HepG2 (cell line): Measurements from ENCODE around the gene CSNK1A1. TPM values are rescaled to one million over a fixed set of nuclear protein-coding genes. Genes with fewer than 3 reads are reported as not detected.

Experiments
- ATAC-seq: fragments of 200-7000 bp; cut with Tn5 transposase; 3 replicates; pipeline ENCODE4 v1.9.1; 2020; ENCODE audit warnings: mild to moderate bottlenecking, moderate library complexity
- BruUV-seq: library from RNA; stranded (reverse); fragments of 400-500 nt; replicated peaks from 2 replicates; lab custom pipeline; 2021; lab: Mats Ljungman, UMichigan
- CTCF ChIA-PET: fragments of 300-600 bp; formaldehyde crosslinking; extraction: SDS; loops from one replicate; lab custom pipeline; 2021; ENCODE audit warnings: low total read pairs, inconsistent platforms, low intra/inter-chr PET ratio; lab: Yijun Ruan, JAX
- POLR2A ChIA-PET: fragments of 350-600 bp; sonication (Branson Sonifier 250); formaldehyde crosslinking; loops from one replicate; lab custom pipeline; 2020; ENCODE audit warnings: antibody characterized with exemption, inconsistent platforms; lab: Yijun Ruan, JAX
- DNase-seq: peaks from one replicate; pipeline ENCODE4 v3.0.0-alpha.2; 2015; ENCODE audit warnings: low spot score
- FAIRE-seq: peaks from 3 replicates; lab custom pipeline; 2011; peaks lifted over from hg19 to GRCh38; lab: Jason Lieb, UNC
- H2AFZ ChIP-seq: one replicate; pipeline ENCODE4 v1.6.1; 2011; ENCODE audit warnings: low read length, inconsistent platforms
- H3K27ac ChIP-seq: fragments of 300-600 bp; 3 replicates; pipeline ENCODE4 v1.8.0; 2011; ENCODE audit warnings: mixed run types, mild to moderate bottlenecking, mixed read lengths, low read length, inconsistent platforms; ENCODE audit not compliant: insufficient read depth; ENCODE audit errors: extremely low read length
- H3K27me3 ChIP-seq, 2 experiments: fragments of 200-600 bp in 1 of 2; 2 replicates in 1 of 2; 3 replicates in 1 of 2; pipeline versions ENCODE4 v1.6.0 to v1.8.0; 2011; ENCODE audit warnings: low read length in 2 of 2, mild to moderate bottlenecking in 2 of 2, moderate library complexity in 2 of 2, inconsistent platforms in 1 of 2; ENCODE audit not compliant: insufficient read depth in 2 of 2, control insufficient read depth in 1 of 2
- H3K36me3 ChIP-seq, 2 experiments: fragments of 200-600 bp in 1 of 2; replicated peaks in 1 of 2; 2 replicates in 1 of 2; 3 replicates in 1 of 2; pipeline versions ENCODE4 v1.5.1 to v1.8.0; 2011; ENCODE audit warnings: low read length in 2 of 2, inconsistent platforms in 1 of 2; ENCODE audit not compliant: insufficient read depth in 2 of 2, control insufficient read depth in 1 of 2
- H3K4me1 ChIP-seq: 2 replicates; pipeline ENCODE4 v1.5.1; 2012; ENCODE audit warnings: low read length, inconsistent platforms; ENCODE audit not compliant: insufficient read depth
- H3K4me2 ChIP-seq: 2 replicates; pipeline ENCODE4 v1.6.0; 2011; ENCODE audit warnings: low read depth, low read length, inconsistent platforms
- H3K4me3 ChIP-seq, 3 experiments: fragments of 200-600 bp in 1 of 3; sonication (generic), shearing (Covaris generic) in 1 of 3; replicated peaks in 1 of 3; 2 replicates each; pipeline ENCODE4 v1.5.1; 2011 to 2016; ENCODE audit warnings: low read length in 3 of 3, inconsistent platforms in 2 of 3, low read depth in 2 of 3, mild to moderate bottlenecking in 2 of 3, control low read depth in 1 of 3, mixed read lengths in 1 of 3; ENCODE audit not compliant: insufficient read depth in 1 of 3
- H3K79me2 ChIP-seq: one replicate; pipeline ENCODE4 v1.6.1; 2011; ENCODE audit warnings: low read length, inconsistent platforms; ENCODE audit not compliant: insufficient read depth
- H3K9ac ChIP-seq: 2 replicates; pipeline ENCODE4 v1.6.0; 2011; ENCODE audit warnings: mild to moderate bottlenecking, low read depth, low read length, inconsistent platforms; ENCODE audit not compliant: insufficient read depth
- H3K9me3 ChIP-seq: 2 replicates; pipeline ENCODE4 v1.5.1; 2012; ENCODE audit warnings: mild to moderate bottlenecking, low read length
- H4K20me1 ChIP-seq: 2 replicates; pipeline ENCODE4 v1.6.0; 2011; ENCODE audit warnings: inconsistent platforms, mild to moderate bottlenecking, low read length, moderate library complexity; ENCODE audit not compliant: insufficient read depth
- AHDC1 ChIP-seq: sonication (generic); formaldehyde crosslinking; IDR thresholded peaks from 2 replicates; pipeline ENCODE4 v1.5.1; 2020; ENCODE audit warnings: mild to moderate bottlenecking, missing genetic modification reagents, borderline replicate concordance
- ATF6 ChIP-seq: sonication (generic); formaldehyde crosslinking; conservative IDR thresholded peaks from 2 replicates; pipeline ENCODE4 v1.4.0; 2020; ENCODE audit warnings: missing genetic modification reagents
- CSRNP2 ChIP-seq: sonication (generic); formaldehyde crosslinking; conservative IDR thresholded peaks from 2 replicates; pipeline ENCODE4 v1.8.0; 2022; ENCODE audit warnings: low read depth, missing genetic modification reagents
- JDP2 ChIP-seq: sonication (generic); formaldehyde crosslinking; IDR thresholded peaks from 2 replicates; pipeline ENCODE4 v1.8.1; 2022; ENCODE audit warnings: missing genetic modification reagents, borderline replicate concordance
- SIN3A ChIP-seq: IDR thresholded peaks from 2 replicates; pipeline ENCODE4 v1.6.1; 2011; ENCODE audit warnings: low read depth, mild to moderate bottlenecking, control low read depth, low read length, borderline replicate concordance
- SOX5 ChIP-seq: IDR thresholded peaks from 2 replicates; pipeline ENCODE4 v1.6.1; 2016; ENCODE audit warnings: borderline replicate concordance
- ZNF652 ChIP-seq: IDR thresholded peaks from 2 replicates; pipeline ENCODE4 v1.6.1; 2016; ENCODE audit warnings: low read depth, borderline replicate concordance
- ZNF850 ChIP-seq: sonication (generic); formaldehyde crosslinking; conservative IDR thresholded peaks from 2 replicates; pipeline ENCODE4 v1.9.0; 2021; ENCODE audit warnings: mild to moderate bottlenecking, missing genetic modification reagents
- WGBS: methylation state at CpG from one replicate; pipeline ENCODE4 v1.1.6; 2017; ENCODE audit warnings: low lambda C conversion rate; 5-methylcytosine and 5-hydroxymethylcytosine counted together
- in situ Hi-C: cut with HindIII; loops from 2 replicates; pipeline ENCODE4 v1.10.0; 2017; ENCODE audit warnings: low pct_unique_long_range_greater_than_20kb; ENCODE audit not compliant: extremely low pct_ligation_motif_present
- intact Hi-C: fragments of 100-400 bp; cut with micrococcal nuclease; formaldehyde crosslinking; loops from one replicate; pipeline ENCODE4 v1.10.0; 2022; ENCODE audit not compliant: unreplicated experiment
- polyA plus RNA-seq, 8 experiments: library from polyadenylated mRNA; depleted of rRNA in 3 of 8; stranded (reverse) in 7 of 8; unstranded in 1 of 8; fragments of >200 nt; fragmentation: Illumina TruSeq in 4 of 8; extraction: Trizol in 4 of 8; gene quantifications; 2 replicates each; pipeline versions ENCODE4 v1.2.1 to v1.2.3, GENCODE V29; 2011 to 2016; ENCODE audit warnings: low read depth in 4 of 8, missing spikeins in 1 of 8, mixed read lengths in 1 of 8; ENCODE audit not compliant: insufficient read depth in 1 of 8
- total RNA-seq, 5 experiments: library from RNA; depleted of rRNA; stranded (reverse); fragments of >200 nt; fragmentation: Illumina TruSeq; extraction: Trizol; gene quantifications; 2 replicates each; pipeline ENCODE4 v1.2.3, GENCODE V29; 2016; ENCODE audit warnings: low read depth in 1 of 5

Gene CSNK1A1
- total and polyA plus RNA-seq, 2 of the 13 experiments (the other 11 are each of a cell fraction or from before 2014, with no cell fraction given), result 89.0 to 149 TPM

- Histone ChIP-seq H3K9ac (no peak overlapping the region), H3K36me3 (no peaks in the 10 kb centered on the region), H3K9me3 (no peaks in the 10 kb centered on the region), H2AFZ (no peak overlapping the region), H3K4me1 (peaks cover 16% of the 10 kb centered on the region), H3K27me3 (no peaks in the 10 kb centered on the region), H3K27ac (no peak overlapping the region), H3K79me2 (no peaks in the 10 kb centered on the region), H3K4me3 (no peak overlapping the region), H4K20me1 (no peaks in the 10 kb centered on the region), H3K4me2 (no peak overlapping the region)
- ChIA-PET CTCF (interaction anchor here (1.5 kb wide), 1 partner anchor 124 kb away, joined by 4 read pairs; no protein-coding TSS in a partner anchor), POLR2A (interaction anchor here (3.2 kb wide), 1 partner anchor 12 kb away, joined by 17 read pairs; the partner anchor contains the start of gene CSNK1A1)
- ATAC-seq (no peak), FAIRE-seq (no peak), DNase-seq (no peak)
- WGBS, result 20% methylated on average over 2 of the region's 2 CpGs
- in situ Hi-C loops (loop anchor here (5.0 to 25.0 kb wide), 2 partner anchors 196 to 426 kb away; partner anchors contain the start of gene ABLIM3), intact Hi-C loops (loop anchor here (10.0 kb wide), 1 partner anchor 419 kb away; the partner anchor contains the start of gene ABLIM3)
- TF ChIP-seq SIN3A, result no peak
- no peak for TF ChIP-seq ZNF850
- no peak for TF ChIP-seq SOX5 (CRISPR knock-in tag)
- no peak for TF ChIP-seq ZNF652
- TF ChIP-seq CSRNP2, result no peak
- no peak for TF ChIP-seq AHDC1 (CRISPR knock-in tag)
- TF ChIP-seq JDP2 (CRISPR knock-in tag), result no peak
- no peak for TF ChIP-seq ATF6 (CRISPR knock-in tag)
- BruUV-seq, result no TSS peak
Measured at GRCh38 chr5:149563466-149563865, 12.2 kb upstream of the CSNK1A1 start.
